ENCODE results near the gene KCNK7. TPM values are rescaled to one million over a fixed set of nuclear protein-coding genes. Genes with fewer than 3 reads are reported as not detected.

KCNK7 gene
- total and polyA plus RNA-seq, 2 experiments from 2014 or later = 0.37 TPM; not detected in 1

- H3K36me3 ChIP-seq (replicated peaks; ENCODE audit: insufficient read depth, low read depth) = no peaks in the 10 kb centered on the region
- no peaks in the 10 kb centered on the region for H3K9me2 ChIP-seq (replicated peaks; ENCODE audit: insufficient read depth)
- H3K4me2 ChIP-seq = no peak overlapping the region
- no peak for DNase-seq (ENCODE audit: low spot score)
- no peaks in the 10 kb centered on the region for H3K4me1 ChIP-seq (ENCODE audit: insufficient read depth)
- no peaks in the 10 kb centered on the region for H4K20me1 ChIP-seq (ENCODE audit: insufficient read depth, poor library complexity, severe bottlenecking)
- H3K27me3 ChIP-seq = no peaks in the 10 kb centered on the region
- TF ChIP-seq EZH2 (IDR thresholded peaks at IDR 0.05; ENCODE audit: borderline replicate concordance) = no peak
- no peak for TF ChIP-seq CTCF (IDR thresholded peaks at IDR 0.05; ENCODE audit: poor library complexity)
- no peak for TF ChIP-seq EZH2phosphoT487 (IDR thresholded peaks at IDR 0.05; ENCODE audit: low read depth, severe bottlenecking, unreplicated experiment)
- H2AFZ ChIP-seq = no peak overlapping the region
- H3K79me2 ChIP-seq = no peaks in the 10 kb centered on the region
- no peaks in the 10 kb centered on the region for H3K9me3 ChIP-seq (ENCODE audit: low read depth)
- H3K27ac ChIP-seq = no peak overlapping the region
- no peak overlapping the region for H3K4me3 ChIP-seq
- 96% methylated on average over 19 of the region's 25 CpGs for WGBS (ENCODE audit: low lambda C conversion rate, missing lambda C conversion rate)
Observed at GRCh38 chr11:65623852-65624616, 28.4 kb upstream of the KCNK7 start.

- no peaks in the 10 kb centered on the region for H3K9me2 ChIP-seq (replicated peaks; ENCODE audit: insufficient read depth)
- TF ChIP-seq EZH2 (IDR thresholded peaks at IDR 0.05; ENCODE audit: borderline replicate concordance) (no peak), EZH2phosphoT487 (IDR thresholded peaks at IDR 0.05; ENCODE audit: low read depth, severe bottlenecking, unreplicated experiment) (no peak), CTCF (IDR thresholded peaks at IDR 0.05; ENCODE audit: poor library complexity) (no peak)
- no peak for DNase-seq (ENCODE audit: low spot score)
- no peaks in the 10 kb centered on the region for H4K20me1 ChIP-seq (ENCODE audit: insufficient read depth, poor library complexity, severe bottlenecking)
- no peak overlapping the region for H3K27ac ChIP-seq
- H3K4me1 ChIP-seq (ENCODE audit: insufficient read depth) = no peaks in the 10 kb centered on the region
- H3K36me3 ChIP-seq (replicated peaks; ENCODE audit: insufficient read depth, low read depth) = no peaks in the 10 kb centered on the region
- WGBS (ENCODE audit: low lambda C conversion rate, missing lambda C conversion rate) = 97% methylated on average over 14 of the region's 14 CpGs
- no peaks in the 10 kb centered on the region for H3K27me3 ChIP-seq
- peaks cover 6% of the 10 kb centered on the region for H3K79me2 ChIP-seq
- H3K4me3 ChIP-seq = no peak overlapping the region
- no peak overlapping the region for H3K4me2 ChIP-seq
- H2AFZ ChIP-seq = no peak overlapping the region
- no peaks in the 10 kb centered on the region for H3K9me3 ChIP-seq (ENCODE audit: low read depth)
Observed at GRCh38 chr11:65623177-65623576, 27.6 kb upstream of the KCNK7 start.

- no peaks in the 10 kb centered on the region for H3K9me3 ChIP-seq (ENCODE audit: low read depth)
- no peaks in the 10 kb centered on the region for H3K27me3 ChIP-seq
- H2AFZ ChIP-seq = no peak overlapping the region
- WGBS (ENCODE audit: low lambda C conversion rate, missing lambda C conversion rate) = 99% methylated on average over 11 of the region's 16 CpGs
- H3K9me2 ChIP-seq (replicated peaks; ENCODE audit: insufficient read depth) = no peaks in the 10 kb centered on the region
- H4K20me1 ChIP-seq (ENCODE audit: insufficient read depth, poor library complexity, severe bottlenecking) = peaks cover under 1% of the 10 kb centered on the region
- TF ChIP-seq EZH2 (IDR thresholded peaks at IDR 0.05; ENCODE audit: borderline replicate concordance) (no peak), CTCF (IDR thresholded peaks at IDR 0.05; ENCODE audit: poor library complexity) (no peak), EZH2phosphoT487 (IDR thresholded peaks at IDR 0.05; ENCODE audit: low read depth, severe bottlenecking, unreplicated experiment) (no peak)
- no peaks in the 10 kb centered on the region for H3K36me3 ChIP-seq (replicated peaks; ENCODE audit: insufficient read depth, low read depth)
- no peak overlapping the region for H3K4me2 ChIP-seq
- H3K79me2 ChIP-seq = peaks cover 18% of the 10 kb centered on the region
- no peak overlapping the region for H3K4me3 ChIP-seq
- no peak for DNase-seq (ENCODE audit: low spot score)
- H3K4me1 ChIP-seq (ENCODE audit: insufficient read depth) = no peaks in the 10 kb centered on the region
- no peak overlapping the region for H3K27ac ChIP-seq
Observed at GRCh38 chr11:65622011-65622410, 26.4 kb upstream of the KCNK7 start.

Measured in hepatocyte (in vitro differentiated cells).